Gastrocnemius medialis (tissue), 4 donors: ENCODE data around the gene ALOX5. TPM values are rescaled to one million over a fixed set of nuclear protein-coding genes. Genes with fewer than 3 reads are reported as not detected.

Experiments used
- ATAC-seq, 2 donors: fragments of 150-250 bp; one replicate each; pipeline ENCODE4 v1.9.1; 2016
- DNase-seq, 2 donors: peaks; one replicate each; pipeline ENCODE4 v3.0.0-alpha.2; 2019
- H3K27ac ChIP-seq, 4 donors: fragments of 200-600 bp; sonication (generic); 1 replicate in 1 of 4; 2 replicates in 3 of 4; pipeline ENCODE4 v1.5.1; 2016 to 2018; ENCODE audit warnings: mild to moderate bottlenecking in 2 of 4, moderate library complexity in 1 of 4
- H3K27me3 ChIP-seq, 3 donors: fragments of 200-600 bp; sonication (generic) in 2 of 3; 1 replicate in 1 of 3; 2 replicates in 2 of 3; pipeline versions ENCODE4 v1.5.1 to v1.6.0; 2016 to 2019; ENCODE audit warnings: mild to moderate bottlenecking in 1 of 3, moderate library complexity in 1 of 3
- H3K36me3 ChIP-seq, 2 donors: fragments of 200-600 bp; sonication (generic) in 1 of 2; one replicate each; pipeline ENCODE4 v1.5.1; 2017 to 2018
- H3K4me1 ChIP-seq, 2 donors: fragments of 200-600 bp; sonication (generic) in 1 of 2; one replicate each; pipeline ENCODE4 v1.5.1; 2016 to 2017; ENCODE audit warnings: mild to moderate bottlenecking in 2 of 2
- H3K4me3 ChIP-seq, 4 donors: fragments of 200-600 bp; sonication (generic) in 3 of 4; 1 replicate in 1 of 4; 2 replicates in 3 of 4; pipeline ENCODE4 v1.5.1; 2016 to 2019; ENCODE audit warnings: mild to moderate bottlenecking in 2 of 4
- H3K9me3 ChIP-seq, 3 donors: fragments of 200-600 bp; sonication (generic) in 2 of 3; 1 replicate in 1 of 3; 2 replicates in 2 of 3; pipeline ENCODE4 v1.5.1; 2016 to 2019
- CTCF ChIP-seq, 5 experiments: fragments of 450-650 bp in 3 of 5; fragments of 200-600 bp in 2 of 5; sonication (generic) in 2 of 5; IDR thresholded peaks in 4 of 5; conservative IDR thresholded peaks in 1 of 5; 1 replicate in 4 of 5; 2 replicates in 1 of 5; pipeline ENCODE4 v1.5.1; 2016 to 2019; ENCODE audit warnings: antibody characterized with exemption in 5 of 5, mild to moderate bottlenecking in 3 of 5, moderate library complexity in 3 of 5
- POLR2A ChIP-seq, 2 donors: fragments of 450-650 bp; IDR thresholded peaks; one replicate each; pipeline ENCODE4 v1.6.1; 2017; ENCODE audit warnings: antibody characterized with exemption in 2 of 2, mild to moderate bottlenecking in 2 of 2, moderate library complexity in 2 of 2
- in situ Hi-C, 4 donors: fragments of 200-750 bp; cut with MboI; loops; one replicate each; pipeline versions ENCODE4 v1.15.0 to v1.8.0; 2017; ENCODE audit warnings: low sequenced_read_pairs in 4 of 4
- intact Hi-C: fragments of 100-400 bp; cut with DNase I; formaldehyde crosslinking; loops from one replicate; pipeline ENCODE4 v1.15.1; 2023; ENCODE audit warnings: low total_unique reads
- total RNA-seq, 4 donors: library from RNA; depleted of rRNA; stranded (reverse); fragments of >200 nt; gene quantifications; one replicate each; pipeline versions ENCODE4 v1.1.0 to v1.2.3, GENCODE V29; 2016

Gene ALOX5
- total RNA-seq, 4 donors from 2014 or later, result 1.5 to 10.8 (median 4.2) TPM

GRCh38 chr10:45424668-45425404 lies 50.8 kb downstream of the ALOX5 start:
- DNase-seq, result no peak
- Histone ChIP-seq H3K27me3 (peaks cover 0 to 7% (median 6%) of the 10 kb centered on the region in 3 donors), H3K4me1 (peaks cover 12 to 15% of the 10 kb centered on the region in 2 donors), H3K27ac (no peak overlapping the region), H3K9me3 (no peaks in the 10 kb centered on the region), H3K4me3 (no peak overlapping the region), H3K36me3 (no peaks in the 10 kb centered on the region)
- ATAC-seq, result no peak
- TF ChIP-seq CTCF (IDR thresholded peaks at IDR 0.05 in 4 of 5, conservative IDR thresholded peaks at IDR 0.05 in 1 of 5) (no peak), POLR2A (IDR thresholded peaks at IDR 0.05) (no peak)
- intact Hi-C loops (loop anchor here (10.0 kb wide), 1 partner anchor 430 kb away; no protein-coding TSS in a partner anchor), in situ Hi-C loops (loop anchor here in 1 of 4 donors (25.0 kb wide), 1 partner anchor 112 kb away; a partner anchor contains a TSS)

- H3K36me3 ChIP-seq, result no peaks in the 10 kb centered on the region
- no peak for ATAC-seq
- TF ChIP-seq POLR2A (IDR thresholded peaks at IDR 0.05) (no peak), CTCF (IDR thresholded peaks at IDR 0.05 in 4 of 5, conservative IDR thresholded peaks at IDR 0.05 in 1 of 5) (no peak)
- intact Hi-C loops (loop anchor here (10.0 kb wide), 1 partner anchor 431 kb away; no protein-coding TSS in a partner anchor), in situ Hi-C loops (loop anchor here in 1 of 4 donors (25.0 kb wide), 1 partner anchor 111 kb away; a partner anchor contains a TSS)
- peaks cover 0 to 8% (median 7%) of the 10 kb centered on the region in 3 donors for H3K27me3 ChIP-seq
- no peak overlapping the region for H3K4me3 ChIP-seq
- DNase-seq, result no peak
- no peak overlapping the region for H3K27ac ChIP-seq
- peaks cover 3 to 4% of the 10 kb centered on the region in 2 donors for H3K4me1 ChIP-seq
- H3K9me3 ChIP-seq, result no peaks in the 10 kb centered on the region
Measured at GRCh38 chr10:45425621-45426563, 51.9 kb downstream of the ALOX5 start.

- Histone ChIP-seq H3K4me1 (no peaks in the 10 kb centered on the region), H3K9me3 (no peaks in the 10 kb centered on the region), H3K27ac (no peak overlapping the region), H3K36me3 (no peaks in the 10 kb centered on the region), H3K27me3 (peaks cover 0 to 8% (median 7%) of the 10 kb centered on the region in 3 donors), H3K4me3 (no peak overlapping the region)
- DNase-seq (no peak), ATAC-seq (no peak)
- intact Hi-C loops, result loop anchor here (10.0 kb wide), 1 partner anchor 433 kb away; no protein-coding TSS in a partner anchor
- in situ Hi-C loops, result loop anchor here in 1 of 4 donors (25.0 kb wide), 1 partner anchor 110 kb away; a partner anchor contains a TSS
- no peak for TF ChIP-seq CTCF (IDR thresholded peaks at IDR 0.05 in 4 of 5, conservative IDR thresholded peaks at IDR 0.05 in 1 of 5)
- no peak for TF ChIP-seq POLR2A (IDR thresholded peaks at IDR 0.05)
Measured at GRCh38 chr10:45427262-45427969, 53.4 kb downstream of the ALOX5 start.

- intact Hi-C loops (loop anchor here (10.0 kb wide), 1 partner anchor 433 kb away; no protein-coding TSS in a partner anchor), in situ Hi-C loops (loop anchor here in 1 of 4 donors (25.0 kb wide), 1 partner anchor 109 kb away; a partner anchor contains a TSS)
- TF ChIP-seq CTCF (IDR thresholded peaks at IDR 0.05 in 4 of 5, conservative IDR thresholded peaks at IDR 0.05 in 1 of 5), result no peak
- TF ChIP-seq POLR2A (IDR thresholded peaks at IDR 0.05), result no peak
- ATAC-seq (no peak), DNase-seq (no peak)
- Histone ChIP-seq H3K4me3 (no peak overlapping the region), H3K27ac (no peak overlapping the region), H3K4me1 (no peaks in the 10 kb centered on the region), H3K9me3 (no peaks in the 10 kb centered on the region), H3K27me3 (peaks cover 0 to 8% (median 7%) of the 10 kb centered on the region in 3 donors), H3K36me3 (no peaks in the 10 kb centered on the region)
Measured at GRCh38 chr10:45427970-45428366, 54.0 kb downstream of the ALOX5 start.
